HG03520 (cell line): ENCODE measurements around the gene GNG7.
"Not testable (repeated sequence)": the region's sequence is repeated elsewhere in the genome, so short reads cannot be mapped to it uniquely, and the experiment has no call there.

Source experiments
- ATAC-seq: cut with Tn5 transposase; IDR thresholded peaks from one replicate; pipeline ENCODE4 v1.9.1; 2021; ENCODE audit warnings: mild to moderate bottlenecking, moderate library complexity; ENCODE audit not compliant: unreplicated experiment

The GNG7 gene

GRCh38 chr19:2714102-2714501, 11.6 kb upstream of the GNG7 start:
- not testable (repeated sequence) for ATAC-seq

- ATAC-seq, result not testable (repeated sequence)
These were observed 10.7 kb upstream of the GNG7 start for GRCh38 chr19:2713170-2713569.

- no peak for ATAC-seq
These were observed 9.3 kb upstream of the GNG7 start for GRCh38 chr19:2711875-2712205.

- ATAC-seq, result no peak
These were observed 8.8 kb upstream of the GNG7 start for GRCh38 chr19:2711172-2711874.

- no peak for ATAC-seq
These were observed 3.8 kb upstream of the GNG7 start for GRCh38 chr19:2706251-2706650.

GRCh38 chr19:2703691-2704216, 1.3 kb upstream of the GNG7 start:
- ATAC-seq, result no peak

GRCh38 chr19:2703077-2703437, 563 bp upstream of the GNG7 start:
- ATAC-seq, result no peak

GRCh38 chr19:2701361-2702169, 929 bp downstream of the GNG7 start:
- ATAC-seq, result no peak

- no peak for ATAC-seq
These were observed 1.7 kb downstream of the GNG7 start for GRCh38 chr19:2700660-2701360.

- ATAC-seq, result no peak
These were observed 2.9 kb downstream of the GNG7 start for GRCh38 chr19:2699413-2700140.

GRCh38 chr19:2694196-2694595, 8.3 kb downstream of the GNG7 start:
- no peak for ATAC-seq

- ATAC-seq, result no peak
These were observed 8.9 kb downstream of the GNG7 start for GRCh38 chr19:2693492-2694160.

- no peak for ATAC-seq
These were observed 10.5 kb downstream of the GNG7 start for GRCh38 chr19:2691951-2692350.

- ATAC-seq, result no peak
These were observed 11.6 kb downstream of the GNG7 start for GRCh38 chr19:2690856-2691255.

- no peak for ATAC-seq
These were observed 16.1 kb downstream of the GNG7 start for GRCh38 chr19:2686360-2686759.

GRCh38 chr19:2685204-2685704, 17.2 kb downstream of the GNG7 start:
- no peak for ATAC-seq

GRCh38 chr19:2683430-2684003, 19.0 kb downstream of the GNG7 start:
- no peak for ATAC-seq

GRCh38 chr19:2680808-2681207, 21.7 kb downstream of the GNG7 start:
- no peak for ATAC-seq

GRCh38 chr19:2679439-2679838, 23.1 kb downstream of the GNG7 start:
- ATAC-seq, result no peak

GRCh38 chr19:2678948-2679347, 23.5 kb downstream of the GNG7 start:
- ATAC-seq, result not testable (repeated sequence)
